ENCODE data around the gene HPGDS. TPM values are rescaled to one million over a fixed set of nuclear protein-coding genes. Genes with fewer than 3 reads are reported as not detected.

The HPGDS gene
- total RNA-seq, 4 donors from 2014 or later = 3.2 to 8.5 (median 3.6) TPM; not detected in 1

- no peaks in the 10 kb centered on the region for H3K36me3 ChIP-seq
- H3K27me3 ChIP-seq = no peaks in the 10 kb centered on the region
- no peak for TF ChIP-seq POLR2A (IDR thresholded peaks at IDR 0.05)
- no peak for TF ChIP-seq CTCF (IDR thresholded peaks at IDR 0.05)
- no peak overlapping the region for H3K4me3 ChIP-seq
- DNase-seq = no peak
- no peaks in the 10 kb centered on the region for H3K4me1 ChIP-seq
- no peak overlapping the region for H3K27ac ChIP-seq
- H3K9me3 ChIP-seq = no peaks in the 10 kb centered on the region
- intact Hi-C loops (cut with DNase I; ENCODE audit: low total_unique reads) = no loop called here
Measured at GRCh38 chr4:94352163-94352562, 9.5 kb upstream of the HPGDS start.

- no peaks in the 10 kb centered on the region for H3K4me1 ChIP-seq
- no peak for DNase-seq
- TF ChIP-seq CTCF (IDR thresholded peaks at IDR 0.05) (no peak), POLR2A (IDR thresholded peaks at IDR 0.05) (no peak)
- H3K36me3 ChIP-seq = no peaks in the 10 kb centered on the region
- intact Hi-C loops (cut with DNase I; ENCODE audit: low total_unique reads) = no loop called here
- H3K9me3 ChIP-seq = no peaks in the 10 kb centered on the region
- H3K27ac ChIP-seq = no peak overlapping the region
- H3K4me3 ChIP-seq = no peak overlapping the region
- H3K27me3 ChIP-seq = no peaks in the 10 kb centered on the region
Measured at GRCh38 chr4:94351319-94351718, 8.7 kb upstream of the HPGDS start.

- H3K27me3 ChIP-seq = no peaks in the 10 kb centered on the region
- no peak for DNase-seq
Measured at GRCh38 chr4:94350095-94350494, 7.5 kb upstream of the HPGDS start.

GRCh38 chr4:94349193-94349592, 6.6 kb upstream of the HPGDS start:
- Histone ChIP-seq H3K4me3 (no peak overlapping the region), H3K9me3 (no peaks in the 10 kb centered on the region), H3K27me3 (no peaks in the 10 kb centered on the region), H3K27ac (no peak overlapping the region), H3K4me1 (no peaks in the 10 kb centered on the region), H3K36me3 (no peaks in the 10 kb centered on the region)
- TF ChIP-seq POLR2A (IDR thresholded peaks at IDR 0.05) (no peak), CTCF (IDR thresholded peaks at IDR 0.05) (no peak)
- DNase-seq = no peak
- intact Hi-C loops (cut with DNase I; ENCODE audit: low total_unique reads) = no loop called here

More at GRCh38 chr4:94350095-94350494, 7.5 kb upstream of the HPGDS start:
- no peaks in the 10 kb centered on the region for H3K4me1 ChIP-seq
- H3K36me3 ChIP-seq = no peaks in the 10 kb centered on the region
- intact Hi-C loops (cut with DNase I; ENCODE audit: low total_unique reads) = no loop called here
- no peaks in the 10 kb centered on the region for H3K9me3 ChIP-seq
- H3K4me3 ChIP-seq = no peak overlapping the region
- no peak overlapping the region for H3K27ac ChIP-seq
- TF ChIP-seq POLR2A (IDR thresholded peaks at IDR 0.05) = no peak
- no peak for TF ChIP-seq CTCF (IDR thresholded peaks at IDR 0.05)

GRCh38 chr4:94348666-94349065, 6.0 kb upstream of the HPGDS start:
- Histone ChIP-seq H3K36me3 (no peaks in the 10 kb centered on the region), H3K4me3 (no peak overlapping the region), H3K27ac (no peak overlapping the region), H3K4me1 (no peaks in the 10 kb centered on the region), H3K9me3 (no peaks in the 10 kb centered on the region), H3K27me3 (no peaks in the 10 kb centered on the region)
- intact Hi-C loops (cut with DNase I; ENCODE audit: low total_unique reads) = no loop called here
- TF ChIP-seq CTCF (IDR thresholded peaks at IDR 0.05) = no peak
- no peak for TF ChIP-seq POLR2A (IDR thresholded peaks at IDR 0.05)
- no peak for DNase-seq
